GM18519 (cell line): ENCODE results near the gene PEX26.

Experiments
- ATAC-seq: cut with Tn5 transposase; IDR thresholded peaks from one replicate; pipeline ENCODE4 v1.9.1; 2021; ENCODE audit warnings: mild to moderate bottlenecking, moderate library complexity; ENCODE audit not compliant: unreplicated experiment, low FRiP score

PEX26 gene

GRCh38 chr22:18148293-18148965, 70.6 kb downstream of the PEX26 start:
- ATAC-seq = no peak

GRCh38 chr22:18152519-18152918, 74.7 kb downstream of the PEX26 start:
- no peak for ATAC-seq

DNA sequence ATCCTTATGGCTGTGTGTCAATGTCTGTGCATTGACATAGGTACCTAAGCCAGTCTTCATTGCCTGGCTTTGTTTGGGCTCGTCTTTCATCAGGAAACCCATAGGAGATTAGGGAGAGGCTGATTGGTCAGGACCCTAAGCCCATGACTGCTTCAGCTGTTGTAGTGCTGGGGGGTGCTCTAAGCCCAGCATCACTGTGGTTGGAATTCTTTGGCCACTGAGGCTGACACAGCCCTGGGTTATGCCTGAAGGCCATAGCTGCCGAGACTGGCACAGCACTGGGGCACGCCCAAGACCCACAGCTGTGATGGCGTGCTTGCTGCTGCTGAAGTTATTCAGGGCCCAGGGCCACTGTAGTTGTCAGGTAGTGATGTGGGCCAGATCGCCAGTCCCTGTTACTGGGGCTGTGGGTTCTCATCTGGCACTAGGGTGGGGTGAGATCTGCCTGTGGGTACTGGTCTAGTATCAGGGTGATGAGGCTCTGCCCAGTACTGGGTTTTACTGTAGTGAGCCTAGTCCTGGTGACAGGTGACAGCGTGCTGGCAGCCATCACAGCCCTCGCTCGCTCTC, 77.1 kb downstream of the PEX26 start:
- no peak for ATAC-seq
